HG03066 (cell line): Measurements from ENCODE around the gene RPH3AL.

Experiments used
- ATAC-seq: cut with Tn5 transposase; IDR thresholded peaks from one replicate; pipeline ENCODE4 v1.9.1; 2021; ENCODE audit warnings: low read depth; ENCODE audit not compliant: unreplicated experiment

RPH3AL gene

GRCh38 chr17:269616-270514 is 82.7 kb downstream of the RPH3AL start:
- ATAC-seq, result no peak

GRCh38 chr17:266701-267667 is 85.6 kb downstream of the RPH3AL start:
- no peak for ATAC-seq

- no peak for ATAC-seq
Measured at GRCh38 chr17:266219-266618, 86.4 kb downstream of the RPH3AL start.

- no peak for ATAC-seq
Measured at GRCh38 chr17:265718-266117, 86.9 kb downstream of the RPH3AL start.

- ATAC-seq, result no peak
Measured at GRCh38 chr17:263773-264172, 88.8 kb downstream of the RPH3AL start.

GRCh38 chr17:263271-263670 is 89.3 kb downstream of the RPH3AL start:
- ATAC-seq, result no peak

- no peak for ATAC-seq
Measured at GRCh38 chr17:261635-262034, 91.0 kb downstream of the RPH3AL start.

DNA sequence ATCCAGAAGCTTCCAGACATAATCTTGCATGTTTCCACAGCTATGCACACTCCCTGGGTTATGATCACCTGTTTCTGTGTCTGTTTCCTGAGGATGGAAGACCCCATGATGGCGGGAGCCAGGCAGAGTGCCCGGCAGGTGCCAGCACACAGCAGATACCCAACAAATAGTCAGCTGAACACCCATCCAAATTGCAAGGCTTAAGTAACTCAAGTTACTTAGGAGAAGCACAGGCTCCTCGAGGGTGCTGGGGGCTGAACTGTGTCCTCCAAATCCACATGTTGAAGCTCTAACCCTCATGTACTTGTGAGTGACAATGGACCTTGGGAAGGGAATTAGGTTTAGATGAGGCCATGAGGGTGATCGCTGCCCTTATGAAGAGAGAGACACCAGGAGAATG is 91.7 kb downstream of the RPH3AL start:
- no peak for ATAC-seq

DNA sequence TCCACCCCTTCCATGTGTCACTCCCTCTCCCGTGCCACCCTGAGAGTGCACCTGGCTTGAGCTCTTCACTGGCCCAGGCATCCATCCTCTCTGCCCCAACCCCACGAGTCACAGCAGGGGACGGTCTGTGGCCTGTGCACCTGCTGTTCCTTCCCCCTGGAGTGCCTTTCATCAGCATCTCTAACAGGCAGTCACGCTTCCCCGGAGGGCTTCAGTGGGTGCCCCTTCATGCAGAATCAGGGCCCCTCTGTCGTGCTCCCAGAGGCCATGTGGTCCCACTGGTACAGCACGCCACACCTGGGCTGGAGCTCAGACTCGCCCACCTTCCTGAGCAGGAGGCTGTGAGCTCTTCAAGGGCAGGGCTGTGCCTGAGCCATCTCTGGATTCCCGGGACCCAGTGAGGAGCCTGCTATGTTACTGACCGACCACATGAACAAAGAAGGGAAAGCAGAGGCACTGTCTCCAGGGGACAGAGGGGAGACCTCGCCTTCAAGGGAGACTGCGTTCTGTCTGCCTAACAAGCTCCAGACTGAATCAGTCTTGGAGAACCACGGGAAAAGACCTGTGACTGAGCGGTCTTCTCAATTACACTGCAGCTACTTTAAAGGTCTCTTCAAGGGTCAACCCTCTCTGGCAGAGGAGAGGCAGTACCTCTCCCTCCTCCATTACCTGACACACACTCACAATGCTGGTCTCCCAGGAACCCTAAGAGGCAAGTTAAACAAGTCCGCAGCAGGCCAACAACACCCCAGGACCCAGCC is 92.4 kb downstream of the RPH3AL start:
- ATAC-seq, result no peak

DNA sequence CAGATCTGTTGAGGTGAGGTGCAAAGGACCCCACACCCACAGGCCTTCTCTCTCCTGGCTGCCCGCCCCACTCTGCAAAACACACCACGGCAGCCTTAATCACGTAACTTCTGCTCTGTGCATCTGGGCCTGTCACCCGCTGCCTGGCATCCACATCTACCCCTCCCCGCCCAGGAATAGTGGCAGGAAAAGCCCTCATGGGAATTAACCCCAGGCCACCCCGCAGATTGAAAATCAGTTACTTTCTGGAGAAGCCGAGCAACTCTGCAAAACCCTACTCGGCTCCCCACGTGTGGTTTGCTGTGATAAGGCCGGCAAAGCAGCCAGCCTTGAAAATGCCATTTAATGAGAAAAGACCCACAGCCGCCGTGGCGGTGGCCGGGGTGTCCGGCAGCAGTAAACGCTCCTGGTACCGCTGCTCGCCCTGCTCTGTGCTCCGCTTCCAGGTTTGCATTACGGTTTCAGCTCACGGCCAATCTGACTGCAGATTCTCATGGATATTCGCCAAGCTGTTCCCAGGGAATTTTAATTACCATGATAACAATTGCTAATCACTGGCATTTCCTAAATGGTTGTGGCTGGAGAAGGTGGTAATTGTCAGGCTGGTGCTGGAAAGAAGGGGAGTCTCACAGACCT is 93.1 kb downstream of the RPH3AL start:
- ATAC-seq, result no peak

- no peak for ATAC-seq
Measured at GRCh38 chr17:258906-259305, 93.7 kb downstream of the RPH3AL start.

- no peak for ATAC-seq
Measured at GRCh38 chr17:258045-258734, 94.4 kb downstream of the RPH3AL start.

- ATAC-seq, result no peak
Measured at GRCh38 chr17:253091-253846, 99.3 kb downstream of the RPH3AL start.

GRCh38 chr17:252456-252855 is 100.2 kb downstream of the RPH3AL start:
- no peak for ATAC-seq

GRCh38 chr17:251531-251930 is 101.1 kb downstream of the RPH3AL start:
- no peak for ATAC-seq

DNA sequence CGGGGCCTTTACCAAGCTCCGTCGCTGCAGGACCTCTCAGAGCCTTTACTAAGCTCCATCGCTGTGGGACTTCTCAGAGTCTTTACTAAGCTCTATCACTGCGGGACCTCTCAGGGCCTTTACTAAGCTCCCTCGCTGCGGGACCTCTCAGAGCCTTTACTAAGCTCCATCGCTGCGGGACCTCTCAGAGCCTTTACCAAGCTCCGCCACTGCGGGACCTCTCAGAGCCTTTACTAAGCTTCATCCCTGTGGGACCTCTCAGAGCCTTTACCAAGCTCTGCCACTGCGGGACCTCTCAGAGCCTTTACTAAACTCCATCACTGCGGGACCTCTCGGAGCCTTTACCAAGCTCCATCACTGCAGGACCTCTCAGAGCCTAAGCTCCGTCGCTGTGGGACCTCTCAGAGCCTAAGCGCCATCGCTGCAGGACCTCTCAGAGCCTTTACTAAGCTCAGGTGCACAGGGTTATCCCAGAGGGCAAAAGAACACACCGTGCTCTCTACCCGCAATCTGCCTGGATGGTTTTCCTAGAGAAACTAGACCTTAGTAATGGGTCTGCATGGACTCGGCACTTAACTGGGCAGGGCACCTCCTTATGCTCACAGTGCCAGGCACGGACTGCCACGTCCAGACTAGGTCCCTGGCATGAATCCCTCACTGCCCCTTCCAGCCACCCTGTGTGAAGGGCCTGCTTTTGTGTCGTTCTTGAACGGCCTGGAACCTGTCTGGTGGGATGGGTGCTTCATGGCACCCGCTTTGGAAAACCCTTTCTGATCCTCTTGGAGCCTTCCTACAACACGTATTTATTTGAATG is 101.9 kb downstream of the RPH3AL start:
- ATAC-seq, result no peak

- no peak for ATAC-seq
Measured at GRCh38 chr17:249236-249993, 103.2 kb downstream of the RPH3AL start.
